H9 (cell line): ENCODE measurements around the gene CIB4. TPM values are rescaled to one million over a fixed set of nuclear protein-coding genes. Genes with fewer than 3 reads are reported as not detected.

Experiments
- DNase-seq: peaks from one replicate; pipeline ENCODE4 v3.0.0-alpha.2; 2017
- H2AFZ ChIP-seq: one replicate; pipeline ENCODE4 v1.6.1; 2013; ENCODE audit warnings: mild to moderate bottlenecking, low read length, control low read depth, moderate library complexity
- H2AK5ac ChIP-seq: 2 replicates; pipeline ENCODE4 v1.6.1; 2013; ENCODE audit warnings: low read length, control low read depth, mixed read lengths; ENCODE audit not compliant: insufficient read length
- H2BK120ac ChIP-seq: one replicate; pipeline ENCODE4 v1.6.1; 2013; ENCODE audit warnings: low read depth, mild to moderate bottlenecking, low read length, control low read depth, inconsistent platforms; ENCODE audit not compliant: poor library complexity, severe bottlenecking
- H2BK12ac ChIP-seq: 2 replicates; pipeline ENCODE4 v1.6.1; 2013; ENCODE audit warnings: low read length, control low read depth, mixed read lengths, low read depth; ENCODE audit not compliant: insufficient read length
- H2BK15ac ChIP-seq: 2 replicates; pipeline ENCODE4 v1.6.1; 2013; ENCODE audit warnings: low read depth, low read length, control low read depth
- H2BK20ac ChIP-seq: one replicate; pipeline ENCODE4 v1.6.1; 2013; ENCODE audit warnings: low read depth, mild to moderate bottlenecking, low read length, control low read depth, inconsistent platforms; ENCODE audit not compliant: poor library complexity, severe bottlenecking
- H2BK5ac ChIP-seq: 2 replicates; pipeline ENCODE4 v1.6.1; 2013; ENCODE audit warnings: low read length, control low read depth, mixed read lengths; ENCODE audit not compliant: insufficient read length
- H3K14ac ChIP-seq: 2 replicates; pipeline ENCODE4 v1.6.1; 2013; ENCODE audit warnings: low read length, control low read depth; ENCODE audit not compliant: insufficient read depth
- H3K18ac ChIP-seq: 2 replicates; pipeline ENCODE4 v1.6.1; 2013; ENCODE audit warnings: low read depth, mild to moderate bottlenecking, mixed read lengths, low read length, control low read depth; ENCODE audit not compliant: insufficient read length
- H3K23ac ChIP-seq: 2 replicates; pipeline ENCODE4 v1.6.1; 2013; ENCODE audit warnings: low read length, control low read depth, mixed read lengths, low read depth; ENCODE audit not compliant: insufficient read length
- H3K23me2 ChIP-seq: 2 replicates; pipeline ENCODE4 v1.6.1; 2013; ENCODE audit warnings: low read depth, mild to moderate bottlenecking, mixed read lengths, low read length, control low read depth; ENCODE audit not compliant: insufficient read length, poor library complexity, severe bottlenecking
- H3K27ac ChIP-seq: 2 replicates; pipeline ENCODE4 v1.5.1; 2013; ENCODE audit warnings: low read length, control low read depth, mixed read lengths, low read depth; ENCODE audit not compliant: insufficient read length
- H3K27me3 ChIP-seq: 2 replicates; pipeline ENCODE4 v1.6.1; 2013; ENCODE audit warnings: low read length, control low read depth, inconsistent platforms; ENCODE audit not compliant: insufficient read depth
- H3K4ac ChIP-seq: 2 replicates; pipeline ENCODE4 v1.6.1; 2013; ENCODE audit warnings: low read depth, mild to moderate bottlenecking, control low read depth, inconsistent platforms, low read length, moderate library complexity
- H3K4me1 ChIP-seq: 2 replicates; pipeline ENCODE4 v1.6.1; 2013; ENCODE audit warnings: low read length, control low read depth, inconsistent platforms; ENCODE audit not compliant: insufficient read depth
- H3K4me2 ChIP-seq: 2 replicates; pipeline ENCODE4 v1.6.1; 2013; ENCODE audit warnings: low read length, control low read depth, mixed read lengths; ENCODE audit not compliant: insufficient read length, insufficient read depth
- H3K56ac ChIP-seq: 2 replicates; pipeline ENCODE4 v1.6.1; 2013; ENCODE audit warnings: low read depth, mild to moderate bottlenecking, mixed read lengths, low read length, control low read depth; ENCODE audit not compliant: insufficient read length
- H3K79me1 ChIP-seq: 2 replicates; pipeline ENCODE4 v1.6.1; 2013; ENCODE audit warnings: low read depth, mild to moderate bottlenecking, moderate library complexity, low read length, control low read depth, inconsistent platforms; ENCODE audit not compliant: insufficient read depth, poor library complexity, severe bottlenecking
- H3K79me2 ChIP-seq: 2 replicates; pipeline ENCODE4 v1.6.1; 2013; ENCODE audit warnings: low read length, control low read depth, inconsistent platforms; ENCODE audit not compliant: insufficient read depth
- H3K9ac ChIP-seq: 2 replicates; pipeline ENCODE4 v1.6.1; 2013; ENCODE audit warnings: low read length, control low read depth, mixed read lengths; ENCODE audit not compliant: insufficient read length; ENCODE audit errors: extremely low read depth
- H3K9me3 ChIP-seq: one replicate; pipeline ENCODE4 v1.6.1; 2013; ENCODE audit warnings: low read depth, low read length, inconsistent platforms; ENCODE audit not compliant: control insufficient read depth
- H3T11ph ChIP-seq: one replicate; pipeline ENCODE4 v1.6.1; 2013; ENCODE audit warnings: mild to moderate bottlenecking, low read length, control low read depth, inconsistent platforms
- H4K20me1 ChIP-seq: one replicate; pipeline ENCODE4 v1.6.1; 2013; ENCODE audit not compliant: control insufficient read depth, insufficient read length, insufficient read depth
- H4K5ac ChIP-seq: 2 replicates; pipeline ENCODE4 v1.6.1; 2013; ENCODE audit warnings: low read depth, mild to moderate bottlenecking, mixed read lengths, low read length, control low read depth; ENCODE audit not compliant: insufficient read length
- H4K8ac ChIP-seq: replicated peaks from 2 replicates; pipeline ENCODE4 v1.6.1; 2013; ENCODE audit warnings: low read length, control low read depth, mixed read lengths, low read depth; ENCODE audit not compliant: insufficient read length
- H4K91ac ChIP-seq: 2 replicates; pipeline ENCODE4 v1.6.1; 2013; ENCODE audit warnings: low read depth, mild to moderate bottlenecking, moderate library complexity, mixed read lengths, low read length, control low read depth; ENCODE audit not compliant: insufficient read length
- H3K27ac Mint-ChIP-seq, 3 experiments: 2 replicates in 2 of 3; 3 replicates in 1 of 3; pipeline ENCODE4 v1.8.0; 2020 to 2021; ENCODE audit warnings: mixed read lengths in 3 of 3, mild to moderate bottlenecking in 1 of 3, moderate library complexity in 1 of 3
- H3K27me3 Mint-ChIP-seq: 2 replicates; pipeline ENCODE4 v1.8.0; 2021; ENCODE audit warnings: low read depth, mild to moderate bottlenecking, moderate library complexity, mixed read lengths
- H3K36me3 Mint-ChIP-seq, 3 experiments: 2 replicates in 2 of 3; 3 replicates in 1 of 3; pipeline ENCODE4 v1.8.0; 2020 to 2021; ENCODE audit warnings: low read depth in 3 of 3, mixed read lengths in 3 of 3; ENCODE audit not compliant: insufficient read depth in 1 of 3
- H3K4me1 Mint-ChIP-seq, 2 experiments: 2 replicates each; pipeline ENCODE4 v1.8.0; 2020; ENCODE audit warnings: mixed read lengths in 2 of 2
- H3K4me3 Mint-ChIP-seq, 2 experiments: 2 replicates in 1 of 2; 3 replicates in 1 of 2; pipeline ENCODE4 v1.8.0; 2020 to 2021; ENCODE audit warnings: mild to moderate bottlenecking in 2 of 2, mixed read lengths in 2 of 2, moderate library complexity in 1 of 2
- H3K9me3 Mint-ChIP-seq, 2 experiments: 2 replicates in 1 of 2; 3 replicates in 1 of 2; pipeline ENCODE4 v1.8.0; 2020; ENCODE audit warnings: mild to moderate bottlenecking in 2 of 2, mixed read lengths in 2 of 2, moderate library complexity in 1 of 2
- WGBS: extraction: QIAGEN DNeasy Blood & Tissue Kit; methylation state at CpG from one replicate; pipeline ENCODE4 v1.1.7; 2013; ENCODE audit warnings: missing lambda C conversion rate, low lambda C conversion rate, mixed read lengths; ENCODE audit not compliant: insufficient read length; ENCODE audit errors: extremely low coverage; 5-methylcytosine and 5-hydroxymethylcytosine counted together
- total RNA-seq: library from RNA; stranded (reverse); gene quantifications from 2 replicates; pipeline ENCODE4 v1.2.1, GENCODE V29; 2021
- TF ChIP-seq, protein P1 (sequence below): fragments of 200-600 bp; sonication (generic); conservative IDR thresholded peaks from 3 replicates; pipeline ENCODE4 v1.8.0; 2021; ENCODE audit warnings: antibody characterized with exemption, mild to moderate bottlenecking

Gene CIB4
- total RNA-seq, 1 experiment from 2014 or later = not detected

DNA sequence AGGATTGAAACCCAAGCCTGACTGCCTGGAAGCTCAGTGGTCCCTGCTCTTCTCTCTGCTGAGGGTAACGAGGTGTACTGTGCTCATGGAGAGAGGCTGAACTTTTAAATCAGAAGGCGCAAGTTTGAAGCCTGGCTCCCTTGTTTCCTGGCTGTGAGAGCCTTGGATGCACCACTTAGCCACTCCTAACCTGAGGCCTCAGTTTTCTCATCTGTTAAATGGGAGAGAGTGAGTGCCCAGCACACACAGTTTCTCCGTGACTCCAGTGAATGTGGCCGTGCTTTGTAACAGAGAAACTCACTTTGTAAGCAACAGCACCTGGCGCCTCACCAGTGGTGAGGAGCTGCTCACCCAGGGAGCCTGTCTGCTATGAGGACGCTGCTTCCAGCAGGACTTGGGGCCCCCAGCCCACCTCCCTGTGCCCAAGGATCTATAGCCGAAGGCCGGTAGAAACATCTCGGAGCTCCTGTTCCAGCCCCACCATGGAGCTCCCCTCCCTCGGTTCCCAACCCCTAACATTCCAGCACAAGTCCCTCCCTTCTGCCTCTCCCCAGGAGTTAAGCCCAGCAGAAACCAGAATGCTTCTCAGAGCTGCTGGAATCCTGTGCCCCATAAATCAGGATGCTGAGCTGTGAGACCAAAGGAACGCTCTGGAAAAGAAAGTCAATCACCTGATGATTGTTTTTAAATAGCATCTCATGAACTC lies 31.1 kb upstream of the CIB4 start:
- no CpG with 5 or more reads among the region's 11 CpGs for WGBS
- H3K27ac ChIP-seq = no peak overlapping the region

More for the DNA sequence above, 31.1 kb upstream of the CIB4 start:
- H2BK120ac ChIP-seq = no peak overlapping the region
- peaks cover 0 to 1% (median 0%) of the 10 kb centered on the region in 3 experiments; a peak in 2 of 7 replicates for H3K36me3 Mint-ChIP-seq
- no peak overlapping the region for H3K4me3 Mint-ChIP-seq
- H3K4me2 ChIP-seq = no peak overlapping the region
- H4K5ac ChIP-seq = no peak overlapping the region
- no peaks in the 10 kb centered on the region for H4K20me1 ChIP-seq
- no peak overlapping the region for H3K18ac ChIP-seq
- H3K27me3 Mint-ChIP-seq = peaks cover 27% of the 10 kb centered on the region
- no peak overlapping the region for H3K9ac ChIP-seq
- no peaks in the 10 kb centered on the region for H3K79me2 ChIP-seq
- no peak overlapping the region for H2BK12ac ChIP-seq
- no peaks in the 10 kb centered on the region for H3K23me2 ChIP-seq
- peaks cover 7 to 18% of the 10 kb centered on the region in 2 experiments for H3K4me1 Mint-ChIP-seq
- no peak overlapping the region for H2AK5ac ChIP-seq
- no peak for DNase-seq
- no peak overlapping the region for H3K23ac ChIP-seq
- no peak overlapping the region for H2BK5ac ChIP-seq
- H3K4me1 ChIP-seq = no peaks in the 10 kb centered on the region
- H2BK15ac ChIP-seq = no peak overlapping the region
- no peak overlapping the region; a peak in 1 of 7 replicates for H3K27ac Mint-ChIP-seq
- H3T11ph ChIP-seq = no peak overlapping the region
- TF ChIP-seq, protein P1, sequence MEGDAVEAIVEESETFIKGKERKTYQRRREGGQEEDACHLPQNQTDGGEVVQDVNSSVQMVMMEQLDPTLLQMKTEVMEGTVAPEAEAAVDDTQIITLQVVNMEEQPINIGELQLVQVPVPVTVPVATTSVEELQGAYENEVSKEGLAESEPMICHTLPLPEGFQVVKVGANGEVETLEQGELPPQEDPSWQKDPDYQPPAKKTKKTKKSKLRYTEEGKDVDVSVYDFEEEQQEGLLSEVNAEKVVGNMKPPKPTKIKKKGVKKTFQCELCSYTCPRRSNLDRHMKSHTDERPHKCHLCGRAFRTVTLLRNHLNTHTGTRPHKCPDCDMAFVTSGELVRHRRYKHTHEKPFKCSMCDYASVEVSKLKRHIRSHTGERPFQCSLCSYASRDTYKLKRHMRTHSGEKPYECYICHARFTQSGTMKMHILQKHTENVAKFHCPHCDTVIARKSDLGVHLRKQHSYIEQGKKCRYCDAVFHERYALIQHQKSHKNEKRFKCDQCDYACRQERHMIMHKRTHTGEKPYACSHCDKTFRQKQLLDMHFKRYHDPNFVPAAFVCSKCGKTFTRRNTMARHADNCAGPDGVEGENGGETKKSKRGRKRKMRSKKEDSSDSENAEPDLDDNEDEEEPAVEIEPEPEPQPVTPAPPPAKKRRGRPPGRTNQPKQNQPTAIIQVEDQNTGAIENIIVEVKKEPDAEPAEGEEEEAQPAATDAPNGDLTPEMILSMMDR = no peak
- no peak overlapping the region for H4K8ac ChIP-seq
- no peaks in the 10 kb centered on the region for H3K79me1 ChIP-seq
- no peak overlapping the region for H3K4ac ChIP-seq
- no peak overlapping the region for H3K56ac ChIP-seq
- peaks cover under 1 to 2% of the 10 kb centered on the region in 2 experiments; a peak in 2 of 5 replicates for H3K9me3 Mint-ChIP-seq
- no peaks in the 10 kb centered on the region for H3K27me3 ChIP-seq
- H3K9me3 ChIP-seq = no peaks in the 10 kb centered on the region
- peak overlapping the region; percentile 28; the same call in 1 of the 2 replicates for H3K14ac ChIP-seq
- H2BK20ac ChIP-seq = no peak overlapping the region
- H2AFZ ChIP-seq = no peak overlapping the region
- no peak overlapping the region for H4K91ac ChIP-seq
